H9 (cell line): ENCODE results near the gene PTPRR. TPM values are rescaled to one million over a fixed set of nuclear protein-coding genes. Genes with fewer than 3 reads are reported as not detected.

Source experiments
- DNase-seq: peaks from one replicate; pipeline ENCODE4 v3.0.0-alpha.2; 2017
- H2AFZ ChIP-seq: one replicate; pipeline ENCODE4 v1.6.1; 2013; ENCODE audit warnings: mild to moderate bottlenecking, low read length, control low read depth, moderate library complexity
- H2AK5ac ChIP-seq: 2 replicates; pipeline ENCODE4 v1.6.1; 2013; ENCODE audit warnings: low read length, control low read depth, mixed read lengths; ENCODE audit not compliant: insufficient read length
- H2BK120ac ChIP-seq: one replicate; pipeline ENCODE4 v1.6.1; 2013; ENCODE audit warnings: low read depth, mild to moderate bottlenecking, low read length, control low read depth, inconsistent platforms; ENCODE audit not compliant: poor library complexity, severe bottlenecking
- H2BK12ac ChIP-seq: 2 replicates; pipeline ENCODE4 v1.6.1; 2013; ENCODE audit warnings: low read length, control low read depth, mixed read lengths, low read depth; ENCODE audit not compliant: insufficient read length
- H2BK15ac ChIP-seq: 2 replicates; pipeline ENCODE4 v1.6.1; 2013; ENCODE audit warnings: low read depth, low read length, control low read depth
- H2BK20ac ChIP-seq: one replicate; pipeline ENCODE4 v1.6.1; 2013; ENCODE audit warnings: low read depth, mild to moderate bottlenecking, low read length, control low read depth, inconsistent platforms; ENCODE audit not compliant: poor library complexity, severe bottlenecking
- H2BK5ac ChIP-seq: 2 replicates; pipeline ENCODE4 v1.6.1; 2013; ENCODE audit warnings: low read length, control low read depth, mixed read lengths; ENCODE audit not compliant: insufficient read length
- H3K14ac ChIP-seq: 2 replicates; pipeline ENCODE4 v1.6.1; 2013; ENCODE audit warnings: low read length, control low read depth; ENCODE audit not compliant: insufficient read depth
- H3K18ac ChIP-seq: 2 replicates; pipeline ENCODE4 v1.6.1; 2013; ENCODE audit warnings: low read depth, mild to moderate bottlenecking, mixed read lengths, low read length, control low read depth; ENCODE audit not compliant: insufficient read length
- H3K23ac ChIP-seq: 2 replicates; pipeline ENCODE4 v1.6.1; 2013; ENCODE audit warnings: low read length, control low read depth, mixed read lengths, low read depth; ENCODE audit not compliant: insufficient read length
- H3K23me2 ChIP-seq: 2 replicates; pipeline ENCODE4 v1.6.1; 2013; ENCODE audit warnings: low read depth, mild to moderate bottlenecking, mixed read lengths, low read length, control low read depth; ENCODE audit not compliant: insufficient read length, poor library complexity, severe bottlenecking
- H3K27ac ChIP-seq: 2 replicates; pipeline ENCODE4 v1.5.1; 2013; ENCODE audit warnings: low read length, control low read depth, mixed read lengths, low read depth; ENCODE audit not compliant: insufficient read length
- H3K27me3 ChIP-seq: 2 replicates; pipeline ENCODE4 v1.6.1; 2013; ENCODE audit warnings: low read length, control low read depth, inconsistent platforms; ENCODE audit not compliant: insufficient read depth
- H3K4ac ChIP-seq: 2 replicates; pipeline ENCODE4 v1.6.1; 2013; ENCODE audit warnings: low read depth, mild to moderate bottlenecking, control low read depth, inconsistent platforms, low read length, moderate library complexity
- H3K4me1 ChIP-seq: 2 replicates; pipeline ENCODE4 v1.6.1; 2013; ENCODE audit warnings: low read length, control low read depth, inconsistent platforms; ENCODE audit not compliant: insufficient read depth
- H3K4me2 ChIP-seq: 2 replicates; pipeline ENCODE4 v1.6.1; 2013; ENCODE audit warnings: low read length, control low read depth, mixed read lengths; ENCODE audit not compliant: insufficient read length, insufficient read depth
- H3K56ac ChIP-seq: 2 replicates; pipeline ENCODE4 v1.6.1; 2013; ENCODE audit warnings: low read depth, mild to moderate bottlenecking, mixed read lengths, low read length, control low read depth; ENCODE audit not compliant: insufficient read length
- H3K79me1 ChIP-seq: 2 replicates; pipeline ENCODE4 v1.6.1; 2013; ENCODE audit warnings: low read depth, mild to moderate bottlenecking, moderate library complexity, low read length, control low read depth, inconsistent platforms; ENCODE audit not compliant: insufficient read depth, poor library complexity, severe bottlenecking
- H3K79me2 ChIP-seq: 2 replicates; pipeline ENCODE4 v1.6.1; 2013; ENCODE audit warnings: low read length, control low read depth, inconsistent platforms; ENCODE audit not compliant: insufficient read depth
- H3K9ac ChIP-seq: 2 replicates; pipeline ENCODE4 v1.6.1; 2013; ENCODE audit warnings: low read length, control low read depth, mixed read lengths; ENCODE audit not compliant: insufficient read length; ENCODE audit errors: extremely low read depth
- H3K9me3 ChIP-seq: one replicate; pipeline ENCODE4 v1.6.1; 2013; ENCODE audit warnings: low read depth, low read length, inconsistent platforms; ENCODE audit not compliant: control insufficient read depth
- H3T11ph ChIP-seq: one replicate; pipeline ENCODE4 v1.6.1; 2013; ENCODE audit warnings: mild to moderate bottlenecking, low read length, control low read depth, inconsistent platforms
- H4K20me1 ChIP-seq: one replicate; pipeline ENCODE4 v1.6.1; 2013; ENCODE audit not compliant: control insufficient read depth, insufficient read length, insufficient read depth
- H4K5ac ChIP-seq: 2 replicates; pipeline ENCODE4 v1.6.1; 2013; ENCODE audit warnings: low read depth, mild to moderate bottlenecking, mixed read lengths, low read length, control low read depth; ENCODE audit not compliant: insufficient read length
- H4K8ac ChIP-seq: replicated peaks from 2 replicates; pipeline ENCODE4 v1.6.1; 2013; ENCODE audit warnings: low read length, control low read depth, mixed read lengths, low read depth; ENCODE audit not compliant: insufficient read length
- H4K91ac ChIP-seq: 2 replicates; pipeline ENCODE4 v1.6.1; 2013; ENCODE audit warnings: low read depth, mild to moderate bottlenecking, moderate library complexity, mixed read lengths, low read length, control low read depth; ENCODE audit not compliant: insufficient read length
- H3K27ac Mint-ChIP-seq, 3 experiments: 2 replicates in 2 of 3; 3 replicates in 1 of 3; pipeline ENCODE4 v1.8.0; 2020 to 2021; ENCODE audit warnings: mixed read lengths in 3 of 3, mild to moderate bottlenecking in 1 of 3, moderate library complexity in 1 of 3
- H3K27me3 Mint-ChIP-seq: 2 replicates; pipeline ENCODE4 v1.8.0; 2021; ENCODE audit warnings: low read depth, mild to moderate bottlenecking, moderate library complexity, mixed read lengths
- H3K36me3 Mint-ChIP-seq, 3 experiments: 2 replicates in 2 of 3; 3 replicates in 1 of 3; pipeline ENCODE4 v1.8.0; 2020 to 2021; ENCODE audit warnings: low read depth in 3 of 3, mixed read lengths in 3 of 3; ENCODE audit not compliant: insufficient read depth in 1 of 3
- H3K4me1 Mint-ChIP-seq, 2 experiments: 2 replicates each; pipeline ENCODE4 v1.8.0; 2020; ENCODE audit warnings: mixed read lengths in 2 of 2
- H3K4me3 Mint-ChIP-seq, 2 experiments: 2 replicates in 1 of 2; 3 replicates in 1 of 2; pipeline ENCODE4 v1.8.0; 2020 to 2021; ENCODE audit warnings: mild to moderate bottlenecking in 2 of 2, mixed read lengths in 2 of 2, moderate library complexity in 1 of 2
- H3K9me3 Mint-ChIP-seq, 2 experiments: 2 replicates in 1 of 2; 3 replicates in 1 of 2; pipeline ENCODE4 v1.8.0; 2020; ENCODE audit warnings: mild to moderate bottlenecking in 2 of 2, mixed read lengths in 2 of 2, moderate library complexity in 1 of 2
- WGBS: extraction: QIAGEN DNeasy Blood & Tissue Kit; methylation state at CpG from one replicate; pipeline ENCODE4 v1.1.7; 2013; ENCODE audit warnings: missing lambda C conversion rate, low lambda C conversion rate, mixed read lengths; ENCODE audit not compliant: insufficient read length; ENCODE audit errors: extremely low coverage; 5-methylcytosine and 5-hydroxymethylcytosine counted together
- total RNA-seq: library from RNA; stranded (reverse); gene quantifications from 2 replicates; pipeline ENCODE4 v1.2.1, GENCODE V29; 2021
- TF ChIP-seq, protein P1 (sequence below): fragments of 200-600 bp; sonication (generic); conservative IDR thresholded peaks from 3 replicates; pipeline ENCODE4 v1.8.0; 2021; ENCODE audit warnings: antibody characterized with exemption, mild to moderate bottlenecking

The PTPRR gene
- total RNA-seq, 1 experiment from 2014 or later, result 0.22 TPM

DNA sequence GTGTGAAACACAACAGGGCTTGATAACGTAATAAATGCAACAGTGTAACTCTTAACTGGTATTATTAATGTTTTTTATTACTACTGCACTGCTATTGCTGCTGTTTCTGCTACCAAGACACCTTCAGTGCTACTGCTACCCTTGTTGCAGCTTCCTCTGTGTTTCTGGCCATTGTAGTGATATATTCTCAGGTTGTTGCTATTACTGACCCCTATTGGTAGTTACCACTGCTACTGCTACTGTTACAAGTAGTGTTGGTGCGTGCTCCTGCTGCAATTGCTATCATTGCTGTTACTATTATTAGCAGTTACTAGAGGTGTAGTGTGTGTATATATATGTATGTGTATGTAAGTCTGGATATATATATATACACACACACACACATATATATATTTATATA is 196.1 kb downstream of the PTPRR start:
- Histone ChIP-seq H3K27me3 (no peaks in the 10 kb centered on the region), H2BK120ac (no peak overlapping the region), H3K9ac (no peak overlapping the region), H3T11ph (no peak overlapping the region), H3K56ac (no peak overlapping the region), H3K79me1 (no peaks in the 10 kb centered on the region), H3K4ac (no peak overlapping the region), H3K18ac (no peak overlapping the region), H4K20me1 (no peaks in the 10 kb centered on the region), H2BK15ac (no peak overlapping the region), H2BK5ac (no peak overlapping the region), H3K23me2 (peaks cover 3% of the 10 kb centered on the region), H3K27ac (no peak overlapping the region), H3K9me3 (no peaks in the 10 kb centered on the region), H2AK5ac (no peak overlapping the region), H3K23ac (no peak overlapping the region), H2BK12ac (no peak overlapping the region), H4K91ac (no peak overlapping the region), H4K8ac (no peak overlapping the region), H3K4me1 (peaks cover 12% of the 10 kb centered on the region), H2BK20ac (no peak overlapping the region), H3K14ac (no peak overlapping the region), H4K5ac (no peak overlapping the region), H2AFZ (no peak overlapping the region), H3K79me2 (no peaks in the 10 kb centered on the region), H3K4me2 (no peak overlapping the region)
- Mint-ChIP-seq H3K4me3 (no peak overlapping the region), H3K27me3 (no peaks in the 10 kb centered on the region), H3K4me1 (peaks cover 22 to 28% of the 10 kb centered on the region in 2 experiments), H3K27ac (no peak overlapping the region), H3K9me3 (no peaks in the 10 kb centered on the region), H3K36me3 (no peaks in the 10 kb centered on the region)
- WGBS, result no CpG with 5 or more reads among the region's 2 CpGs
- DNase-seq, result peak; percentile 35
- TF ChIP-seq, protein P1, sequence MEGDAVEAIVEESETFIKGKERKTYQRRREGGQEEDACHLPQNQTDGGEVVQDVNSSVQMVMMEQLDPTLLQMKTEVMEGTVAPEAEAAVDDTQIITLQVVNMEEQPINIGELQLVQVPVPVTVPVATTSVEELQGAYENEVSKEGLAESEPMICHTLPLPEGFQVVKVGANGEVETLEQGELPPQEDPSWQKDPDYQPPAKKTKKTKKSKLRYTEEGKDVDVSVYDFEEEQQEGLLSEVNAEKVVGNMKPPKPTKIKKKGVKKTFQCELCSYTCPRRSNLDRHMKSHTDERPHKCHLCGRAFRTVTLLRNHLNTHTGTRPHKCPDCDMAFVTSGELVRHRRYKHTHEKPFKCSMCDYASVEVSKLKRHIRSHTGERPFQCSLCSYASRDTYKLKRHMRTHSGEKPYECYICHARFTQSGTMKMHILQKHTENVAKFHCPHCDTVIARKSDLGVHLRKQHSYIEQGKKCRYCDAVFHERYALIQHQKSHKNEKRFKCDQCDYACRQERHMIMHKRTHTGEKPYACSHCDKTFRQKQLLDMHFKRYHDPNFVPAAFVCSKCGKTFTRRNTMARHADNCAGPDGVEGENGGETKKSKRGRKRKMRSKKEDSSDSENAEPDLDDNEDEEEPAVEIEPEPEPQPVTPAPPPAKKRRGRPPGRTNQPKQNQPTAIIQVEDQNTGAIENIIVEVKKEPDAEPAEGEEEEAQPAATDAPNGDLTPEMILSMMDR, result peak; percentile 72
